RWPE2 (cell line): Measurements from ENCODE around the gene EFHD1.

Experiments
- ATAC-seq: fragments of 200-7000 bp; cut with Tn5 transposase; 3 replicates; pipeline ENCODE4 v1.9.1; 2021; ENCODE audit warnings: low read depth
- DNase-seq: peaks from one replicate; pipeline ENCODE4 v3.0.0-alpha.2; 2020; ENCODE audit warnings: low spot score
- H3K27ac ChIP-seq: fragments of 450-650 bp; 2 replicates; pipeline ENCODE4 v1.5.1; 2017; ENCODE audit warnings: mild to moderate bottlenecking; ENCODE audit not compliant: poor library complexity, severe bottlenecking
- H3K27me3 ChIP-seq: fragments of 250-450 bp; sonication (Bioruptor Pico); 2 replicates; pipeline ENCODE4 v1.5.1; 2021; ENCODE audit warnings: mild to moderate bottlenecking, moderate library complexity; ENCODE audit not compliant: insufficient read depth, poor library complexity, severe bottlenecking
- H3K36me3 ChIP-seq: fragments of 250-450 bp; sonication (Bioruptor Pico); 2 replicates; pipeline ENCODE4 v1.5.1; 2020; ENCODE audit warnings: low read depth, mild to moderate bottlenecking, moderate library complexity
- H3K4me1 ChIP-seq: fragments of 250-450 bp; sonication (Bioruptor Pico); 2 replicates; pipeline ENCODE4 v1.5.1; 2021; ENCODE audit warnings: mild to moderate bottlenecking, moderate library complexity; ENCODE audit not compliant: insufficient read depth, poor library complexity, severe bottlenecking
- H3K4me3 ChIP-seq: fragments of 250-450 bp; sonication (Bioruptor Pico); 2 replicates; pipeline ENCODE4 v1.5.1; 2021; ENCODE audit warnings: mild to moderate bottlenecking, moderate library complexity; ENCODE audit not compliant: severe bottlenecking
- H3K9me3 ChIP-seq: fragments of 250-450 bp; sonication (Bioruptor Pico); 2 replicates; pipeline ENCODE4 v1.5.1; 2021; ENCODE audit warnings: mild to moderate bottlenecking, moderate library complexity; ENCODE audit not compliant: severe bottlenecking
- TF ChIP-seq, protein P1 (sequence below): fragments of 450-650 bp; IDR thresholded peaks from one replicate; pipeline ENCODE4 v1.5.1; 2017; ENCODE audit warnings: mild to moderate bottlenecking, moderate library complexity; ENCODE audit not compliant: poor library complexity, severe bottlenecking

EFHD1 gene

DNA sequence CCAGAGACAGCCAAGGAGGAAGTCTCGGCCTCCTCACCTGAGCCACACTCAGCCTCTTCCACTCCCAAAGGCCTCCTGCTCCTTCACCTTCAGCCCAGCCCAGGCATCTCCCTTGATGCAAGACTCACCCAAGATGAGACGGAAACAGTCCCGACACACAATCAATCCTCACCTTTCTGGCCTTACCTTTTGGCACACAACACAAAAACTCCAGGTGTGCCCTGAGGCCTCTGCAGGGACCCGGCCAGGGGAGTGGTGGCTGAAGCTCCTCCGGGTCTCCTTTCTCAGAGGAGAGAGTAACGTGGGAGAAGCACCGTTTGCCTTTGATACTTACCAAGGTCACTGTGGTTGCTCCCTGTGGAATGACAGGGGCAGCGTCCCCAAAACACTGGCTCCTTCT lies 23.8 kb upstream of the EFHD1 start:
- Histone ChIP-seq H3K4me3 (no peak overlapping the region), H3K9me3 (no peaks in the 10 kb centered on the region), H3K27me3 (no peaks in the 10 kb centered on the region), H3K4me1 (peaks cover 10% of the 10 kb centered on the region), H3K36me3 (no peaks in the 10 kb centered on the region), H3K27ac (peak overlapping the region; percentile 23)
- ATAC-seq = no peak
- TF ChIP-seq, protein P1, sequence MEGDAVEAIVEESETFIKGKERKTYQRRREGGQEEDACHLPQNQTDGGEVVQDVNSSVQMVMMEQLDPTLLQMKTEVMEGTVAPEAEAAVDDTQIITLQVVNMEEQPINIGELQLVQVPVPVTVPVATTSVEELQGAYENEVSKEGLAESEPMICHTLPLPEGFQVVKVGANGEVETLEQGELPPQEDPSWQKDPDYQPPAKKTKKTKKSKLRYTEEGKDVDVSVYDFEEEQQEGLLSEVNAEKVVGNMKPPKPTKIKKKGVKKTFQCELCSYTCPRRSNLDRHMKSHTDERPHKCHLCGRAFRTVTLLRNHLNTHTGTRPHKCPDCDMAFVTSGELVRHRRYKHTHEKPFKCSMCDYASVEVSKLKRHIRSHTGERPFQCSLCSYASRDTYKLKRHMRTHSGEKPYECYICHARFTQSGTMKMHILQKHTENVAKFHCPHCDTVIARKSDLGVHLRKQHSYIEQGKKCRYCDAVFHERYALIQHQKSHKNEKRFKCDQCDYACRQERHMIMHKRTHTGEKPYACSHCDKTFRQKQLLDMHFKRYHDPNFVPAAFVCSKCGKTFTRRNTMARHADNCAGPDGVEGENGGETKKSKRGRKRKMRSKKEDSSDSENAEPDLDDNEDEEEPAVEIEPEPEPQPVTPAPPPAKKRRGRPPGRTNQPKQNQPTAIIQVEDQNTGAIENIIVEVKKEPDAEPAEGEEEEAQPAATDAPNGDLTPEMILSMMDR = no peak
- DNase-seq = no peak

DNA sequence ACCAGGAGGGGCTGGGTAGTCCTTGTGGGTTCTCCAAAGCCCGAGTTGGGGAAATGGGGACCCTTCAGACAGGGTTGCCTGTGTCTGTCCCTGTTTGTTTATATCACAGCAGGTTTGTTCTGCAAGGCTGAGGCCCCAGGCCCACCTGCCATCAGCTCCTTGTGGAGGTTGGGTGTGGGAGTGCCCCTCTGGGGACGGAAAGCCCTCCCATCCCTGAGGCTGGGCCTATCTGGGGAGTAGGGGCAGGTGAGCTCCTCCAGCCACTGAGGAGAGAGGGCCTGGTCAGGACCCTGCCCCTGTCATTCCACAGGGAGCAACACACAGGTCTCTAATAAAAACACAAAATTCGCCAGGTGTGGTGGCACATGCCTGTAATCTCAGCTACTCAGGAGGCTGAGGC lies 23.3 kb upstream of the EFHD1 start:
- H3K27ac ChIP-seq = peak overlapping the region; percentile 23
- TF ChIP-seq, protein P1 = no peak
- no peaks in the 10 kb centered on the region for H3K9me3 ChIP-seq
- no peaks in the 10 kb centered on the region for H3K36me3 ChIP-seq
- H3K4me1 ChIP-seq = peaks cover 10% of the 10 kb centered on the region
- DNase-seq (no peak), ATAC-seq (no peak)
- no peak overlapping the region for H3K4me3 ChIP-seq
- H3K27me3 ChIP-seq = no peaks in the 10 kb centered on the region

DNA sequence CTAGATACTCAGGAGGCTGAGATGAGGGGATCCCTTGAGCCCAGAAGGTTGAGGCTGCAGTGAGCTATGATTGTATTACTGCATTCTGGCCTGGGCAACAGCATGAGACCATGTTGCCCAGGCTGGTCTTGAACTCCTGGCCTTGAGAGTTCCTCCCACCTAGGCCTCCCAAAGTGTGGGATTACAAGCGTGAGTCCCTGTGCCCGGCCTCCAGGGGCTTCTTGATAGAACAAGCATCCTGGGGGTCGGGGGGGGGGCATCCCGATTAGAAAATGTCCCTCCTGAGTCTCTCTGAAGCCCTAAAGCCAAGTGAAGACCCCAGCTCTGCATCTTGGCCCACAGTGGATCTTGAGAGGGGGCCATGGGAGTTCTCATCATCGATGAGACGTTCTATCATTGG lies 22.3 kb upstream of the EFHD1 start:
- no peak for ATAC-seq
- TF ChIP-seq, protein P1 = no peak
- Histone ChIP-seq H3K27ac (no peak overlapping the region), H3K36me3 (no peaks in the 10 kb centered on the region), H3K9me3 (no peaks in the 10 kb centered on the region), H3K4me1 (peaks cover 10% of the 10 kb centered on the region), H3K4me3 (no peak overlapping the region), H3K27me3 (no peaks in the 10 kb centered on the region)
- no peak for DNase-seq

DNA sequence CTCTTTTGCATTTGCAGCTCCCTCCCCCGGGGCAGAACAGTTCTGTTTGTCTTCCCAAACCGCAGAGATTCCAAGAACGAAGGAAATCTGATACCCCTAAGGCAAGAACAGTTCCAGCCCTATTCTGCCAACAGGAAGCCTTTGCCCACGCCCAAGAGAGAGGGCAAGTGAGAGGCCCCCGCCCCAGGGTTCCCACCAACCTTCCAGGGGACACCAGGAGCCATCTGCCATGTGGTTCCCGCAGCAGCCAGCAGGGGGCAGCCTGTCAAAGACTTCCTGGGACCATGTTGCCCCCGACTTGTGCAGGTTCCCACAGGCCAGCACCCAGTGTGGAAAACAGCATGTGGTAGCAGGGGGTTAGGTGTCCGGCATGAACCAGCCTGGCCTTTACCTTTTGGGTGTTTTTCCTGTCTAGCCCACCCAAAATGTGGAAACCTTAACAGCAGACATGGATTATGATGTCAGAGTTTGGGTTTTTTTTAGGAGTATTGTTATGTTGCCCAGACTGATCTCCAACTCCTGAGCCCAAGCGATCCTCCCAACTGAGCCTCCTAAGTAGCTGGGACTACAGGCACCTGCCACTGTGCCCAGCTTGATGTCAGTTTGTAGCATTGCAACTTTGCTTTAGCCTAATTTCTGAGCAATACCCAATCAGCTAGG lies 21.7 kb upstream of the EFHD1 start:
- TF ChIP-seq, protein P1 = peak; percentile 92
- DNase-seq = peak; percentile 91
- Histone ChIP-seq H3K9me3 (no peaks in the 10 kb centered on the region), H3K4me1 (peaks cover 10% of the 10 kb centered on the region), H3K36me3 (no peaks in the 10 kb centered on the region), H3K4me3 (no peak overlapping the region), H3K27me3 (no peaks in the 10 kb centered on the region), H3K27ac (no peak overlapping the region)
- ATAC-seq = peak; percentile 96

DNA sequence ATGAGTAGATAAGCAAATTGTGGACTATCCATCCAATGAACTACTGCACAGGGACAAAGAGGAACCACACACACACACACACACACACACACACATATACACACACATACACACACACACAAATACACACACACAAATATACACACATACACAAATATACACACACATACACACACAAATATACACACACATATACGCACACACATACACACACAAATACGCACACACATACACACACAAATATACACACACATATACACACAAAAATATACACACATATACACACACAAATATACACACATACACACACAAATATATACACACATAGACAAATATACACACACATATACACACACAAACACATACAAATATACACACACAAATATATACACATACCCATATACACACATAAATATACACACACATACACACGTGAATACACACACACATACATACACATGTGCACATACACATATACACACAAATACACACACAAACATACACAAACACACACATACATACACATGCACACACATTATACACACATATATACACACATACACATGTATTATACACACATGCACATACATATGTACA lies 19.8 kb upstream of the EFHD1 start:
- TF ChIP-seq, protein P1 = no peak
- DNase-seq = no peak
- H3K36me3 ChIP-seq = no peaks in the 10 kb centered on the region
- no peaks in the 10 kb centered on the region for H3K27me3 ChIP-seq
- ATAC-seq = no peak
- H3K4me1 ChIP-seq = peaks cover 10% of the 10 kb centered on the region
- no peak overlapping the region for H3K27ac ChIP-seq
- H3K4me3 ChIP-seq = no peak overlapping the region
- no peaks in the 10 kb centered on the region for H3K9me3 ChIP-seq
